NAMALWA (cell line): ENCODE measurements around the gene ZFP14.

ENCODE experiments used
- DNase-seq: peaks from one replicate; pipeline ENCODE4 v3.0.0-alpha.2; 2015; ENCODE audit warnings: low spot score

Gene ZFP14

GRCh38 chr19:36378625-36379509 lies at the start of gene ZFP14:
ZFP14 (minus strand) TSS chr19:36379201; CDS start chr19:36367892, 11,309 bp downstream.
- DNase-seq, result peak; percentile 95

- DNase-seq, result peak; percentile 66
Observed at GRCh38 chr19:36423925-36424324, 44.9 kb upstream of the ZFP14 start.

GRCh38 chr19:36421749-36422481 lies 42.9 kb upstream of the ZFP14 start:
- DNase-seq, result no peak

- no peak for DNase-seq
Observed at GRCh38 chr19:36420961-36421748, 42.2 kb upstream of the ZFP14 start.

- peak; percentile 90 for DNase-seq
Observed at GRCh38 chr19:36418287-36419001, 39.4 kb upstream of the ZFP14 start, which contains the start of gene ZFP82. ZFP82 (minus strand) TSS chr19:36418644; CDS start chr19:36409789, 8,855 bp downstream.

- peak; percentile 13 for DNase-seq
Observed at GRCh38 chr19:36417752-36418286, 38.8 kb upstream of the ZFP14 start.

- no peak for DNase-seq
Observed at GRCh38 chr19:36409841-36410240, 30.8 kb upstream of the ZFP14 start.

- DNase-seq, result no peak
Observed at GRCh38 chr19:36408101-36408500, 29.1 kb upstream of the ZFP14 start.

GRCh38 chr19:36404498-36404897 lies 25.5 kb upstream of the ZFP14 start:
- no peak for DNase-seq

GRCh38 chr19:36401475-36401874 lies 22.5 kb upstream of the ZFP14 start:
- no peak for DNase-seq

- no peak for DNase-seq
Observed at GRCh38 chr19:36398571-36398970, 19.6 kb upstream of the ZFP14 start.

- DNase-seq, result no peak
Observed at GRCh38 chr19:36392916-36393673, 14.1 kb upstream of the ZFP14 start.

GRCh38 chr19:36379510-36379819 lies 464 bp upstream of the ZFP14 start:
- DNase-seq, result no peak

- DNase-seq, result no peak
Observed at GRCh38 chr19:36377541-36378178, 1.3 kb downstream of the ZFP14 start.

- DNase-seq, result no peak
Observed at GRCh38 chr19:36373638-36374156, 5.3 kb downstream of the ZFP14 start.

- no peak for DNase-seq
Observed at GRCh38 chr19:36371886-36372285, 7.1 kb downstream of the ZFP14 start.

GRCh38 chr19:36363845-36364244 lies 15.2 kb downstream of the ZFP14 start:
- DNase-seq, result no peak

- no peak for DNase-seq
Observed at GRCh38 chr19:36340786-36341372, 38.1 kb downstream of the ZFP14 start.
